Mammary epithelial cell (primary cell): ENCODE data around the gene EPB41L4A.

ENCODE experiments used
- EZH2 ChIP-seq: IDR thresholded peaks from 2 replicates; pipeline ENCODE4 v1.6.1; 2012; ENCODE audit warnings: low read length, inconsistent platforms, borderline replicate concordance
- TF ChIP-seq, protein P1 (sequence below), 2 donors: IDR thresholded peaks in 1 of 2; conservative IDR thresholded peaks in 1 of 2; 2 replicates each; pipeline ENCODE4 v1.5.1; 2011 to 2012; ENCODE audit warnings: inconsistent platforms in 2 of 2, low read length in 2 of 2, mild to moderate bottlenecking in 2 of 2, control low read depth in 1 of 2, low read depth in 1 of 2; ENCODE audit not compliant: insufficient read depth in 1 of 2; ENCODE audit errors: extremely low read depth in 1 of 2

GRCh38 chr5:112263469-112263868, 155.6 kb downstream of the EPB41L4A start:
- TF ChIP-seq, protein P1, sequence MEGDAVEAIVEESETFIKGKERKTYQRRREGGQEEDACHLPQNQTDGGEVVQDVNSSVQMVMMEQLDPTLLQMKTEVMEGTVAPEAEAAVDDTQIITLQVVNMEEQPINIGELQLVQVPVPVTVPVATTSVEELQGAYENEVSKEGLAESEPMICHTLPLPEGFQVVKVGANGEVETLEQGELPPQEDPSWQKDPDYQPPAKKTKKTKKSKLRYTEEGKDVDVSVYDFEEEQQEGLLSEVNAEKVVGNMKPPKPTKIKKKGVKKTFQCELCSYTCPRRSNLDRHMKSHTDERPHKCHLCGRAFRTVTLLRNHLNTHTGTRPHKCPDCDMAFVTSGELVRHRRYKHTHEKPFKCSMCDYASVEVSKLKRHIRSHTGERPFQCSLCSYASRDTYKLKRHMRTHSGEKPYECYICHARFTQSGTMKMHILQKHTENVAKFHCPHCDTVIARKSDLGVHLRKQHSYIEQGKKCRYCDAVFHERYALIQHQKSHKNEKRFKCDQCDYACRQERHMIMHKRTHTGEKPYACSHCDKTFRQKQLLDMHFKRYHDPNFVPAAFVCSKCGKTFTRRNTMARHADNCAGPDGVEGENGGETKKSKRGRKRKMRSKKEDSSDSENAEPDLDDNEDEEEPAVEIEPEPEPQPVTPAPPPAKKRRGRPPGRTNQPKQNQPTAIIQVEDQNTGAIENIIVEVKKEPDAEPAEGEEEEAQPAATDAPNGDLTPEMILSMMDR (conservative IDR thresholded peaks at IDR 0.05 in 1 of 2, IDR thresholded peaks at IDR 0.05 in 1 of 2; ENCODE audit: extremely low read depth in 1 of 2, insufficient read depth in 1 of 2, low read depth in 1 of 2, low read length in 2 of 2) = no peak
- no peak for TF ChIP-seq EZH2
